GM10266 (cell line): ENCODE measurements around the gene IDH3A.

Experiments
- DNase-seq: peaks from one replicate; pipeline ENCODE4 v3.0.0; 2012; ENCODE audit errors: extremely low spot score
- TF ChIP-seq, protein P1 (sequence below): IDR thresholded peaks from 2 replicates; pipeline ENCODE4 v1.5.1; 2012; ENCODE audit warnings: mild to moderate bottlenecking, low read depth; ENCODE audit not compliant: control insufficient read depth, insufficient read depth; ENCODE audit errors: missing control alignments

Gene IDH3A

DNA sequence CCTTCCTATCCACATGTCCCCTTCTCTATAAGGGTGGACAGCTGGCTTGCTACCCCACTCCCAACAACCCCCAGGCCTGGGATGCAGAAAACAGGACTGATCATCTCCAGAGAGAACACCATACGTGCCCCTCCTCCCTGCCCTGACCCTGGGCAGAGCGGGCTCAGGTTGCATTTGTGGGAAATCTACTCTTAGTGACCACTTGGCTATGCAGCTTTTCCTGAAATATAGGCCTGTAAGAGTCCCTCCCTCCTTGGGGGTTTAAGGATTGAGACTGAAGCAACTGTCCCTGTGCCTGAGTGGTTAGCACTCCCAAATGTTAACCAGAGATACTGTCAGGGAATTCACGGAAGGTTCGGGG lies 45.1 kb upstream of the IDH3A start:
- DNase-seq: no peak
- TF ChIP-seq, protein P1, sequence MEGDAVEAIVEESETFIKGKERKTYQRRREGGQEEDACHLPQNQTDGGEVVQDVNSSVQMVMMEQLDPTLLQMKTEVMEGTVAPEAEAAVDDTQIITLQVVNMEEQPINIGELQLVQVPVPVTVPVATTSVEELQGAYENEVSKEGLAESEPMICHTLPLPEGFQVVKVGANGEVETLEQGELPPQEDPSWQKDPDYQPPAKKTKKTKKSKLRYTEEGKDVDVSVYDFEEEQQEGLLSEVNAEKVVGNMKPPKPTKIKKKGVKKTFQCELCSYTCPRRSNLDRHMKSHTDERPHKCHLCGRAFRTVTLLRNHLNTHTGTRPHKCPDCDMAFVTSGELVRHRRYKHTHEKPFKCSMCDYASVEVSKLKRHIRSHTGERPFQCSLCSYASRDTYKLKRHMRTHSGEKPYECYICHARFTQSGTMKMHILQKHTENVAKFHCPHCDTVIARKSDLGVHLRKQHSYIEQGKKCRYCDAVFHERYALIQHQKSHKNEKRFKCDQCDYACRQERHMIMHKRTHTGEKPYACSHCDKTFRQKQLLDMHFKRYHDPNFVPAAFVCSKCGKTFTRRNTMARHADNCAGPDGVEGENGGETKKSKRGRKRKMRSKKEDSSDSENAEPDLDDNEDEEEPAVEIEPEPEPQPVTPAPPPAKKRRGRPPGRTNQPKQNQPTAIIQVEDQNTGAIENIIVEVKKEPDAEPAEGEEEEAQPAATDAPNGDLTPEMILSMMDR: no peak

GRCh38 chr15:78104566-78105475 lies 44.3 kb upstream of the IDH3A start:
- TF ChIP-seq, protein P1: no peak
- no peak for DNase-seq

- DNase-seq: no peak
- TF ChIP-seq, protein P1: no peak
Observed at GRCh38 chr15:78105476-78106241, 43.5 kb upstream of the IDH3A start.

- TF ChIP-seq, protein P1: no peak
Observed at GRCh38 chr15:78107471-78107870, 41.7 kb upstream of the IDH3A start.

GRCh38 chr15:78108300-78109084 lies 40.7 kb upstream of the IDH3A start:
- TF ChIP-seq, protein P1: peak; percentile 95
- peak; percentile 73 for DNase-seq

More at GRCh38 chr15:78107471-78107870, 41.7 kb upstream of the IDH3A start:
- DNase-seq: no peak

- TF ChIP-seq, protein P1: no peak
- DNase-seq: no peak
Observed at GRCh38 chr15:78109156-78109555, 40.0 kb upstream of the IDH3A start.
